ENCODE data around the gene ANKRD7.

ANKRD7 gene

DNA sequence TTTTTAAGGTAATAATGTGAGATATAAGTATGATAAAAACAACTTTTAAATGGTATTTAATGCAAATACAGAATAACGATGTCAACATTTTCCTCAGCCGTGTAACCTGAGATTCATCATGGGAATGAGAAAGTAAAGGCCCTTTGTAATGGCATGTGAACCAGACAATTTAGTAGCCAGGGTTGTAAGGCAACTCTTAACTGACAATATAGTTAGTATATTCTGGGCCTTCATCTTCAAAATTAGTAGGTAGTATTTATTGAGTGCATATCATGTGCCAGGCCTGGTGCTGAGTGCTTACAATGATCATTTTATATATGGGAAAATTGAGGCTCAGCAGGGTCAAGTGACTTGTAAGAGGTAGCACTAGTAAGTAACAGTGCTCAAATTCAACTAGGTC lies 29.9 kb upstream of the ANKRD7 start:
- Histone ChIP-seq H3K36me3 (ENCODE audit: control insufficient read depth in 1 of 2, insufficient read depth in 2 of 2, low read length in 2 of 2) (peaks cover 6 to 12% of the 10 kb centered on the region in 2 donors), H3K27ac (ENCODE audit: low read depth, low read length) (no peak overlapping the region), H3K9ac (ENCODE audit: low read depth in 1 of 2, low read length in 2 of 2) (no peak overlapping the region), H3K9me3 (ENCODE audit: control insufficient read depth in 1 of 2, low read length in 2 of 2) (no peaks in the 10 kb centered on the region), H3K4me3 (ENCODE audit: low read depth in 1 of 2, low read length in 2 of 2) (no peak overlapping the region), H3K27me3 (ENCODE audit: control insufficient read depth in 1 of 2, insufficient read depth in 2 of 2, low read length in 2 of 2) (no peaks in the 10 kb centered on the region), H3K4me1 (ENCODE audit: control insufficient read depth in 1 of 2, insufficient read depth in 2 of 2, low read length in 2 of 2) (no peaks in the 10 kb centered on the region)

DNA sequence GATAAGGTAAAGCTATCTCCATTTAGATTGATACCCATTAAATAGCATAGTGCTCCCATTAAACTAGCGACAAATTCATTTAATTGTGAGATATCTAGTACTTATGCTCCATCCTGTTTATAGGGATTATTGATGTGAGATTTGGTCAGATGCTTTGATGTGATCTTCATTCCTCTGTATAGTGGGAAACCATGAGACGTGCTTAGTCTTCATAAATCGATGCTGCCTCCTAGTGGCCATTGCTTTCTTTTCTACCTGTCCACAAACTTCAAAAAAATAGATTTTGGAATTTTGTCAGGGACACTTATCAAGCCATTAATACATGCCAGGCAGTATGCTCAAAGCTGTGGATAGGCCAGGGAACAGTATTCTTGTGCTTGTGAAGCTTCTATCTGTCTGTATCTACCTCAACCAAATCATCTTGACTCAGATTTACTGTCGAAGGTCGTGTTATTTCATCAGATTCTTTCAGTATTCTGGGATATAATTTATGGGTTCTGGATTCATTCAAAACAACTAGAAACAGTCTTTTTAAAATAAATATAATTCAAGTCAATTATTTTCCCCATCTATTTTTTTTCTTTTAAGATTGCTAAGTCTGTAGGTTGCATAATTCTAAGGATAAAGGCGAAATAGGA lies 28.5 kb upstream of the ANKRD7 start:
- H3K4me1 ChIP-seq (ENCODE audit: control insufficient read depth in 1 of 2, insufficient read depth in 2 of 2, low read length in 2 of 2), result no peaks in the 10 kb centered on the region
- H3K4me3 ChIP-seq (ENCODE audit: low read depth in 1 of 2, low read length in 2 of 2), result no peak overlapping the region
- H3K27ac ChIP-seq (ENCODE audit: low read depth, low read length), result no peak overlapping the region
- H3K27me3 ChIP-seq (ENCODE audit: control insufficient read depth in 1 of 2, insufficient read depth in 2 of 2, low read length in 2 of 2), result no peaks in the 10 kb centered on the region
- peaks cover 5 to 6% of the 10 kb centered on the region in 2 donors for H3K36me3 ChIP-seq (ENCODE audit: control insufficient read depth in 1 of 2, insufficient read depth in 2 of 2, low read length in 2 of 2)
- H3K9me3 ChIP-seq (ENCODE audit: control insufficient read depth in 1 of 2, low read length in 2 of 2), result no peaks in the 10 kb centered on the region
- no peak overlapping the region for H3K9ac ChIP-seq (ENCODE audit: low read depth in 1 of 2, low read length in 2 of 2)

DNA sequence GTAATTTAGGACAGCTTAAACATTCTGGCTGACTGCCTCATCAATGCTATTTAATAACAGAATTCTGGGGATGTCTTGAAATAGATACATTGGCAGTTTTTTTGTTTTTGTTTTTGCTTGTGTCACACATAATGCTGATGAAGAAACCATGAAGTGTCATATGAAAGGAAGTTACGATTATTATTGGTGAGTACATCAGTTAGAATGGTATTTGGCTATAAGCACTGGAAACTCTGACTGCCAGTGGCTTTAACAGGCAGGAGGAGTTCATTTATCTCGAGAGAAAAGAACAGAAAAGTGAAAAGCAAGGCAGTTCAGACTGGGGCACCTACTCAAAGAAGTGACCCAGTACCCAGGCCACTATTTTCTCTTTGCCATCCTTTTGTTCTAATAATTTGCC lies 22.4 kb upstream of the ANKRD7 start:
- Histone ChIP-seq H3K27ac (ENCODE audit: low read depth, low read length) (no peak overlapping the region), H3K4me3 (ENCODE audit: low read depth in 1 of 2, low read length in 2 of 2) (no peak overlapping the region)

DNA sequence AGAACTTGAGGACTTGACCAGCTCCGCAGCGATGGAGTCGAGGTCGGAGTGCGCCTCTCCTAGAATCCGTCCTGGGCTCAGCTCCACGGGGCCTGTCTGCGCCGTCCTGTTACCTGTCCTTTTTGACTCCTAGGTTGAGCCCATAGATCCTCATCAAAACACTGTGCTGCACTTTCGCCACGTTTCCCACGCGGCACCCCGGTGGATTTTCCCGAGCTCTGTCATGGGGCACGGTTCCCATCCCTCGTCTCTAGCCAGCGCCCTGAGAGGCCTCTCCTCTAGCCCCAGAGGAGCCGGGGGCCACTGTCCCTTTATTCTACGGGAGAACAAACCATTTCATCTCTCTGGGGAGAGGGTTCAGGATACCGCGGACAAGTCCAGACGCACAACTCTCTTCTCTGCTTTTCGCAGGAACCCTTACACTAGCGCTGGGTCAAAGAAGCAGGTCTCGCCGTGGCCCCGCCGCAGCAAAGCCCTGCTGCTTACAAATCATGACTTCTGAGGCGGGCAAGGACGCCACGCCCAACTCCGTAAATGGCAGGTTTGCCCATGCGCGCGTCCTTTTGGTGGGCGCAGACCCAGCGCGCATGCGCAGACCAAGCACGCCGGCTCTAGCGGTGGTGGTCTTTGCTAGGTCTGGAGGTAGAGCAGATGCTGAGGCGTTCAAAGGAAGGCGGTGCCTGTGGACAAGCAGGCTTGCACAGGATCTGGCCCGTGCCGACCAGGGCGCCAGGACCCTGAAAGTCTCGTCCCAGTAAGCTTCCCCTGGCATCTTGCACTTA lies 10.3 kb upstream of the ANKRD7 start:
- Histone ChIP-seq H3K27me3 (ENCODE audit: control insufficient read depth in 1 of 2, insufficient read depth in 2 of 2, low read length in 2 of 2) (no peaks in the 10 kb centered on the region), H3K9me3 (ENCODE audit: control insufficient read depth in 1 of 2, low read length in 2 of 2) (no peaks in the 10 kb centered on the region), H3K4me1 (ENCODE audit: control insufficient read depth in 1 of 2, insufficient read depth in 2 of 2, low read length in 2 of 2) (peaks cover 0 to 3% of the 10 kb centered on the region in 2 donors), H3K36me3 (ENCODE audit: control insufficient read depth in 1 of 2, insufficient read depth in 2 of 2, low read length in 2 of 2) (no peaks in the 10 kb centered on the region), H3K9ac (ENCODE audit: low read depth in 1 of 2, low read length in 2 of 2) (peak overlapping the region; percentile 16 to 47), H3K27ac (ENCODE audit: low read depth, low read length) (no peak overlapping the region), H3K4me3 (ENCODE audit: low read depth in 1 of 2, low read length in 2 of 2) (peak overlapping the region; percentile 69 to 72)

More for the DNA sequence above, 22.4 kb upstream of the ANKRD7 start:
- Histone ChIP-seq H3K9me3 (ENCODE audit: control insufficient read depth in 1 of 2, low read length in 2 of 2) (no peaks in the 10 kb centered on the region), H3K27me3 (ENCODE audit: control insufficient read depth in 1 of 2, insufficient read depth in 2 of 2, low read length in 2 of 2) (no peaks in the 10 kb centered on the region), H3K36me3 (ENCODE audit: control insufficient read depth in 1 of 2, insufficient read depth in 2 of 2, low read length in 2 of 2) (no peaks in the 10 kb centered on the region), H3K4me1 (ENCODE audit: control insufficient read depth in 1 of 2, insufficient read depth in 2 of 2, low read length in 2 of 2) (no peaks in the 10 kb centered on the region), H3K9ac (ENCODE audit: low read depth in 1 of 2, low read length in 2 of 2) (no peak overlapping the region)

DNA sequence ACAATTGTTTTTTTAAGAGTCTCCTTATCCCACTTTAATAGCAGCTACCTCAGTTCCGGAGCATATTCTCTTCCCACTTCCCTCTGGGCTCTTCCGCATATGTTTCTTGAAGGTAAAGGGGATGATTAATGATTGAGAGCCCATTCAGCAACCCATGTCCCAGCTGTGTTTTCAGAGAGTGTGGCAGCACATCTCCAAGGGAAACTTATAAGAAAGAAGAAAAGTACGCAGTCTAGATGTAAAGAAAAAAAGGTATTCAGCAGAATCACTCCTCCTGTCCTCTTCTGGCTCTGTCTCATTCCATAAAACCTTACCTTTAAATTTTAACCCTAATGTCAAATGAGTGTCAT lies 9.7 kb upstream of the ANKRD7 start:
- peak overlapping the region in 1 of 2 donors; percentile 47 for H3K9ac ChIP-seq (ENCODE audit: low read depth in 1 of 2, low read length in 2 of 2)
- H3K4me1 ChIP-seq (ENCODE audit: control insufficient read depth in 1 of 2, insufficient read depth in 2 of 2, low read length in 2 of 2), result peaks cover 0 to 3% of the 10 kb centered on the region in 2 donors
- H3K27me3 ChIP-seq (ENCODE audit: control insufficient read depth in 1 of 2, insufficient read depth in 2 of 2, low read length in 2 of 2), result no peaks in the 10 kb centered on the region
- H3K36me3 ChIP-seq (ENCODE audit: control insufficient read depth in 1 of 2, insufficient read depth in 2 of 2, low read length in 2 of 2), result no peaks in the 10 kb centered on the region
- peak overlapping the region; percentile 69 to 72 for H3K4me3 ChIP-seq (ENCODE audit: low read depth in 1 of 2, low read length in 2 of 2)
- no peak overlapping the region for H3K27ac ChIP-seq (ENCODE audit: low read depth, low read length)
- no peaks in the 10 kb centered on the region for H3K9me3 ChIP-seq (ENCODE audit: control insufficient read depth in 1 of 2, low read length in 2 of 2)

DNA sequence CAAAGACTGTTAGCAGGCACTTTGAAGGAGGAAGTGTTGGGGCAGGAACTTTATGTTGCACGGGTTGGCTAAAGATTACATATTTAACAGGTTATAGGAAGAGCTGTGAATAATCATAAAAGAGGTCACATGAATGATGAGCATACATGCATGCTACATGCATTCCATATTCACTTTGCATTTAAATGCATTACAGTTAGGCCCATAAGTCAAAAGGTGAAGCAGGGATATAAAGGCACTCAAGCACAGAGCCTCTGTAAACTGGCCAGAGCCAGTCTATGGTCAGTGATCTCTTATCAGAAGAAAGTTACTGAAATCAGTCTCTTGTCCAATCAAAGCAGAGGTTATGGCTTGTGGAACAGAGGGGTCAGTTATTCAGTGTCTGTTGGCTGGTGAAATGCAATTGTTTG lies 7.3 kb upstream of the ANKRD7 start:
- H3K27me3 ChIP-seq (ENCODE audit: control insufficient read depth in 1 of 2, insufficient read depth in 2 of 2, low read length in 2 of 2), result no peaks in the 10 kb centered on the region
- H3K27ac ChIP-seq (ENCODE audit: low read depth, low read length), result no peak overlapping the region
- H3K9me3 ChIP-seq (ENCODE audit: control insufficient read depth in 1 of 2, low read length in 2 of 2), result no peaks in the 10 kb centered on the region
- no peak overlapping the region for H3K4me3 ChIP-seq (ENCODE audit: low read depth in 1 of 2, low read length in 2 of 2)
- H3K4me1 ChIP-seq (ENCODE audit: control insufficient read depth in 1 of 2, insufficient read depth in 2 of 2, low read length in 2 of 2), result peaks cover 0 to 3% of the 10 kb centered on the region in 2 donors
- H3K36me3 ChIP-seq (ENCODE audit: control insufficient read depth in 1 of 2, insufficient read depth in 2 of 2, low read length in 2 of 2), result no peaks in the 10 kb centered on the region
- H3K9ac ChIP-seq (ENCODE audit: low read depth in 1 of 2, low read length in 2 of 2), result no peak overlapping the region

DNA sequence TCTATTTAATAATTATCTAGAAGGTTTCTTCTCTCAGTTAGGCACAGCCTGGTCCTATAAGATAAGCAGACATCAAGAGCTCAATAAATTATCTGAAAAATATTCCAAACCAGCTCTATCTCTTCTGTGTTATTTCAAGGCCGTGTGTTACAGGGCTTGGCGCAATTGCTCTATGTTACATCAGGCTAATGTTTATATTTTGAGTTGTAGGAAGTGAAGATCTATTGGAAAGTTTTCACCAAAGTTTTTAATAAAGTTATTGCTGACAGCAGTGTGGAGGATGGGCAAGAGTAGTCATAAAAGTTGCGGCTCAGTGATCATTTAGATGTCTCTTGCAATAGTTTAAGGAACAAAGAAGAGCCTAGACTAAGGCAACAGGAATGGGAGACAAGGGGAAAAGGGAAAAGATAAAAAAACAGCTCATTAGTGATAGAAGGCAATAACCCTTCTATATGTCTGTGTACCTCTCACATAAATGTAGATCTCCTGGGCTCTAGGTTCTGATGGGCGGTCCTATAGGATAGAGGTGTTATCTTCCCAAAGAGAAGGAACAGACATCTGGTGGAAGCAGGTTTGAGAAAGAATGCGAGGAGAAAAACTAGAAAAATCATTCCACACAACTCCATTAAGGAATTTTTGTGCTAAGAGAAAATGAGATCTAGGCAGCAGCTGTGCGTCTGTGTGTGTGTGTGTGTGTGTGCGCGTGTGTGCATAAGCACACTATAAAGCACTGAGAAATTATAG lies 5.9 kb upstream of the ANKRD7 start:
- no peaks in the 10 kb centered on the region for H3K36me3 ChIP-seq (ENCODE audit: control insufficient read depth in 1 of 2, insufficient read depth in 2 of 2, low read length in 2 of 2)

DNA sequence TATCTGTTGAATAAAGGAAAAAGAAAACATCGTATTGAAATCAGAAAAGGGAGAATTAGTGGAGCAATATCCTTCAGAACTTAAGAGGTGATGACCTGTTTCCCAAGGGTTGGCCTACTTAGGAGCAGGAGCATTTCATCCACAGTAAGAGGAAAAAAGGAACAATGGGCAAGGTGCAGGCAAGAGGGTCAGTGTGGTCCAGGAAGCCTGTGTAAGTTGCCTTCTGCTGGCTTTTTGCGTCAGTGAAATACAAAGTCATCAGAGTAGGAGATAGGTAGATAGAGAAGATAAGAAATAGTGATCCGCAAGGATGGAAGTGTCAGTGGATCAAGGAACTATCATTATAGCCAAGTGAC lies 5.4 kb upstream of the ANKRD7 start:
- H3K27me3 ChIP-seq (ENCODE audit: control insufficient read depth in 1 of 2, insufficient read depth in 2 of 2, low read length in 2 of 2), result no peaks in the 10 kb centered on the region
- no peak overlapping the region for H3K4me3 ChIP-seq (ENCODE audit: low read depth in 1 of 2, low read length in 2 of 2)
- no peak overlapping the region for H3K27ac ChIP-seq (ENCODE audit: low read depth, low read length)
- H3K36me3 ChIP-seq (ENCODE audit: control insufficient read depth in 1 of 2, insufficient read depth in 2 of 2, low read length in 2 of 2), result no peaks in the 10 kb centered on the region
- H3K4me1 ChIP-seq (ENCODE audit: control insufficient read depth in 1 of 2, insufficient read depth in 2 of 2, low read length in 2 of 2), result peaks cover 0 to under 1% of the 10 kb centered on the region in 2 donors
- H3K9me3 ChIP-seq (ENCODE audit: control insufficient read depth in 1 of 2, low read length in 2 of 2), result no peaks in the 10 kb centered on the region
- H3K9ac ChIP-seq (ENCODE audit: low read depth in 1 of 2, low read length in 2 of 2), result no peak overlapping the region

More for the DNA sequence above, 5.9 kb upstream of the ANKRD7 start:
- Histone ChIP-seq H3K4me1 (ENCODE audit: control insufficient read depth in 1 of 2, insufficient read depth in 2 of 2, low read length in 2 of 2) (peaks cover 0 to 3% of the 10 kb centered on the region in 2 donors), H3K27me3 (ENCODE audit: control insufficient read depth in 1 of 2, insufficient read depth in 2 of 2, low read length in 2 of 2) (no peaks in the 10 kb centered on the region), H3K4me3 (ENCODE audit: low read depth in 1 of 2, low read length in 2 of 2) (no peak overlapping the region), H3K9ac (ENCODE audit: low read depth in 1 of 2, low read length in 2 of 2) (no peak overlapping the region), H3K27ac (ENCODE audit: low read depth, low read length) (no peak overlapping the region), H3K9me3 (ENCODE audit: control insufficient read depth in 1 of 2, low read length in 2 of 2) (no peaks in the 10 kb centered on the region)

DNA sequence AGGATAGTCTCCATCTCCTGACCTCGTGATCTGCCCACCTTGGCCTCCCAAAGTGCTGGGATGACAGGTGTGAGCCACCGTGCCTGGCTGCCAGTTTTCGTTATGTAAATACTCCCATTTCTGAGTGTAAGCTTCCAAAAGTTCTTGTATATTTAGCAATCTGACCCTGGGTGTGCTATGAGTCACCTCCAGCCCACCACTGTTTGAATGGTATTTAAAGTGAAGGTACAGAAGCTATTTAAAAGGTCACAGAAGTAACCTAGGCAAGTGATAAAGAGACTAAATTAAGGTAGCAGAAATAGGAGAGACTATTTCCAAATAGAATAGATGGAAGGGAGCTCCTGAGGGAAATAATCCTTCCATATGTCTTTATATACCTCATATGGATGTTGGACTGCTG lies 3.9 kb upstream of the ANKRD7 start:
- Histone ChIP-seq H3K36me3 (ENCODE audit: control insufficient read depth in 1 of 2, insufficient read depth in 2 of 2, low read length in 2 of 2) (no peaks in the 10 kb centered on the region), H3K9me3 (ENCODE audit: control insufficient read depth in 1 of 2, low read length in 2 of 2) (no peaks in the 10 kb centered on the region), H3K4me1 (ENCODE audit: control insufficient read depth in 1 of 2, insufficient read depth in 2 of 2, low read length in 2 of 2) (no peaks in the 10 kb centered on the region), H3K27me3 (ENCODE audit: control insufficient read depth in 1 of 2, insufficient read depth in 2 of 2, low read length in 2 of 2) (no peaks in the 10 kb centered on the region), H3K9ac (ENCODE audit: low read depth in 1 of 2, low read length in 2 of 2) (no peak overlapping the region), H3K4me3 (ENCODE audit: low read depth in 1 of 2, low read length in 2 of 2) (no peak overlapping the region), H3K27ac (ENCODE audit: low read depth, low read length) (no peak overlapping the region)

DNA sequence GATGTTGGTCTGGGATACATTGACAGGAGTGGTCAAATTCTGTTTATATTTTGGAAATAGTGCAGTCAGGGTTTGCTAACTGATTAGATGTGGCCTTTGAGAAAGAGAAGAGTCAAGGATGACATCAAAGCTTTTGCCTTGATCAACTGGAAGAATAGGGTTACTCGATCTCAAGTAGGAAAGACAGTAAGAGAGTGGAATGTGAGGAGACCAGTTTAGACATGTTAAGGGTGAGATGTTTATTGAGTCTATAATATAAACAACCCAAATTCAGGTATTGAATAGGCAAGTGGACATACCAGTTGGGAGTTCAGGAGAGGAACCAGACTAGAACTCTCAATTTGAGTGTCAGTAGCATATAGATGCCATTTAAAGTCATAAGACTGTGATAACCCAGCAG lies 1.9 kb upstream of the ANKRD7 start:
- Histone ChIP-seq H3K9ac (ENCODE audit: low read depth in 1 of 2, low read length in 2 of 2) (no peak overlapping the region), H3K4me1 (ENCODE audit: control insufficient read depth in 1 of 2, insufficient read depth in 2 of 2, low read length in 2 of 2) (no peaks in the 10 kb centered on the region), H3K4me3 (ENCODE audit: low read depth in 1 of 2, low read length in 2 of 2) (no peak overlapping the region), H3K27ac (ENCODE audit: low read depth, low read length) (no peak overlapping the region), H3K36me3 (ENCODE audit: control insufficient read depth in 1 of 2, insufficient read depth in 2 of 2, low read length in 2 of 2) (no peaks in the 10 kb centered on the region), H3K9me3 (ENCODE audit: control insufficient read depth in 1 of 2, low read length in 2 of 2) (no peaks in the 10 kb centered on the region), H3K27me3 (ENCODE audit: control insufficient read depth in 1 of 2, insufficient read depth in 2 of 2, low read length in 2 of 2) (no peaks in the 10 kb centered on the region)
